H9 (cell line): ENCODE data around the gene NUBPL. TPM values are rescaled to one million over a fixed set of nuclear protein-coding genes. Genes with fewer than 3 reads are reported as not detected.

Experiments used
- DNase-seq: peaks from one replicate; pipeline ENCODE4 v3.0.0-alpha.2; 2017
- H2AFZ ChIP-seq: one replicate; pipeline ENCODE4 v1.6.1; 2013; ENCODE audit warnings: mild to moderate bottlenecking, low read length, control low read depth, moderate library complexity
- H2AK5ac ChIP-seq: 2 replicates; pipeline ENCODE4 v1.6.1; 2013; ENCODE audit warnings: low read length, control low read depth, mixed read lengths; ENCODE audit not compliant: insufficient read length
- H2BK120ac ChIP-seq: one replicate; pipeline ENCODE4 v1.6.1; 2013; ENCODE audit warnings: low read depth, mild to moderate bottlenecking, low read length, control low read depth, inconsistent platforms; ENCODE audit not compliant: poor library complexity, severe bottlenecking
- H2BK12ac ChIP-seq: 2 replicates; pipeline ENCODE4 v1.6.1; 2013; ENCODE audit warnings: low read length, control low read depth, mixed read lengths, low read depth; ENCODE audit not compliant: insufficient read length
- H2BK15ac ChIP-seq: 2 replicates; pipeline ENCODE4 v1.6.1; 2013; ENCODE audit warnings: low read depth, low read length, control low read depth
- H2BK20ac ChIP-seq: one replicate; pipeline ENCODE4 v1.6.1; 2013; ENCODE audit warnings: low read depth, mild to moderate bottlenecking, low read length, control low read depth, inconsistent platforms; ENCODE audit not compliant: poor library complexity, severe bottlenecking
- H2BK5ac ChIP-seq: 2 replicates; pipeline ENCODE4 v1.6.1; 2013; ENCODE audit warnings: low read length, control low read depth, mixed read lengths; ENCODE audit not compliant: insufficient read length
- H3K14ac ChIP-seq: 2 replicates; pipeline ENCODE4 v1.6.1; 2013; ENCODE audit warnings: low read length, control low read depth; ENCODE audit not compliant: insufficient read depth
- H3K18ac ChIP-seq: 2 replicates; pipeline ENCODE4 v1.6.1; 2013; ENCODE audit warnings: low read depth, mild to moderate bottlenecking, mixed read lengths, low read length, control low read depth; ENCODE audit not compliant: insufficient read length
- H3K23ac ChIP-seq: 2 replicates; pipeline ENCODE4 v1.6.1; 2013; ENCODE audit warnings: low read length, control low read depth, mixed read lengths, low read depth; ENCODE audit not compliant: insufficient read length
- H3K23me2 ChIP-seq: 2 replicates; pipeline ENCODE4 v1.6.1; 2013; ENCODE audit warnings: low read depth, mild to moderate bottlenecking, mixed read lengths, low read length, control low read depth; ENCODE audit not compliant: insufficient read length, poor library complexity, severe bottlenecking
- H3K27ac ChIP-seq: 2 replicates; pipeline ENCODE4 v1.5.1; 2013; ENCODE audit warnings: low read length, control low read depth, mixed read lengths, low read depth; ENCODE audit not compliant: insufficient read length
- H3K27me3 ChIP-seq: 2 replicates; pipeline ENCODE4 v1.6.1; 2013; ENCODE audit warnings: low read length, control low read depth, inconsistent platforms; ENCODE audit not compliant: insufficient read depth
- H3K4ac ChIP-seq: 2 replicates; pipeline ENCODE4 v1.6.1; 2013; ENCODE audit warnings: low read depth, mild to moderate bottlenecking, control low read depth, inconsistent platforms, low read length, moderate library complexity
- H3K4me1 ChIP-seq: 2 replicates; pipeline ENCODE4 v1.6.1; 2013; ENCODE audit warnings: low read length, control low read depth, inconsistent platforms; ENCODE audit not compliant: insufficient read depth
- H3K4me2 ChIP-seq: 2 replicates; pipeline ENCODE4 v1.6.1; 2013; ENCODE audit warnings: low read length, control low read depth, mixed read lengths; ENCODE audit not compliant: insufficient read length, insufficient read depth
- H3K56ac ChIP-seq: 2 replicates; pipeline ENCODE4 v1.6.1; 2013; ENCODE audit warnings: low read depth, mild to moderate bottlenecking, mixed read lengths, low read length, control low read depth; ENCODE audit not compliant: insufficient read length
- H3K79me1 ChIP-seq: 2 replicates; pipeline ENCODE4 v1.6.1; 2013; ENCODE audit warnings: low read depth, mild to moderate bottlenecking, moderate library complexity, low read length, control low read depth, inconsistent platforms; ENCODE audit not compliant: insufficient read depth, poor library complexity, severe bottlenecking
- H3K79me2 ChIP-seq: 2 replicates; pipeline ENCODE4 v1.6.1; 2013; ENCODE audit warnings: low read length, control low read depth, inconsistent platforms; ENCODE audit not compliant: insufficient read depth
- H3K9ac ChIP-seq: 2 replicates; pipeline ENCODE4 v1.6.1; 2013; ENCODE audit warnings: low read length, control low read depth, mixed read lengths; ENCODE audit not compliant: insufficient read length; ENCODE audit errors: extremely low read depth
- H3K9me3 ChIP-seq: one replicate; pipeline ENCODE4 v1.6.1; 2013; ENCODE audit warnings: low read depth, low read length, inconsistent platforms; ENCODE audit not compliant: control insufficient read depth
- H3T11ph ChIP-seq: one replicate; pipeline ENCODE4 v1.6.1; 2013; ENCODE audit warnings: mild to moderate bottlenecking, low read length, control low read depth, inconsistent platforms
- H4K20me1 ChIP-seq: one replicate; pipeline ENCODE4 v1.6.1; 2013; ENCODE audit not compliant: control insufficient read depth, insufficient read length, insufficient read depth
- H4K5ac ChIP-seq: 2 replicates; pipeline ENCODE4 v1.6.1; 2013; ENCODE audit warnings: low read depth, mild to moderate bottlenecking, mixed read lengths, low read length, control low read depth; ENCODE audit not compliant: insufficient read length
- H4K8ac ChIP-seq: replicated peaks from 2 replicates; pipeline ENCODE4 v1.6.1; 2013; ENCODE audit warnings: low read length, control low read depth, mixed read lengths, low read depth; ENCODE audit not compliant: insufficient read length
- H4K91ac ChIP-seq: 2 replicates; pipeline ENCODE4 v1.6.1; 2013; ENCODE audit warnings: low read depth, mild to moderate bottlenecking, moderate library complexity, mixed read lengths, low read length, control low read depth; ENCODE audit not compliant: insufficient read length
- H3K27ac Mint-ChIP-seq, 3 experiments: 2 replicates in 2 of 3; 3 replicates in 1 of 3; pipeline ENCODE4 v1.8.0; 2020 to 2021; ENCODE audit warnings: mixed read lengths in 3 of 3, mild to moderate bottlenecking in 1 of 3, moderate library complexity in 1 of 3
- H3K27me3 Mint-ChIP-seq: 2 replicates; pipeline ENCODE4 v1.8.0; 2021; ENCODE audit warnings: low read depth, mild to moderate bottlenecking, moderate library complexity, mixed read lengths
- H3K36me3 Mint-ChIP-seq, 3 experiments: 2 replicates in 2 of 3; 3 replicates in 1 of 3; pipeline ENCODE4 v1.8.0; 2020 to 2021; ENCODE audit warnings: low read depth in 3 of 3, mixed read lengths in 3 of 3; ENCODE audit not compliant: insufficient read depth in 1 of 3
- H3K4me1 Mint-ChIP-seq, 2 experiments: 2 replicates each; pipeline ENCODE4 v1.8.0; 2020; ENCODE audit warnings: mixed read lengths in 2 of 2
- H3K4me3 Mint-ChIP-seq, 2 experiments: 2 replicates in 1 of 2; 3 replicates in 1 of 2; pipeline ENCODE4 v1.8.0; 2020 to 2021; ENCODE audit warnings: mild to moderate bottlenecking in 2 of 2, mixed read lengths in 2 of 2, moderate library complexity in 1 of 2
- H3K9me3 Mint-ChIP-seq, 2 experiments: 2 replicates in 1 of 2; 3 replicates in 1 of 2; pipeline ENCODE4 v1.8.0; 2020; ENCODE audit warnings: mild to moderate bottlenecking in 2 of 2, mixed read lengths in 2 of 2, moderate library complexity in 1 of 2
- CTCF ChIP-seq: fragments of 200-600 bp; sonication (generic); conservative IDR thresholded peaks from 3 replicates; pipeline ENCODE4 v1.8.0; 2021; ENCODE audit warnings: antibody characterized with exemption, mild to moderate bottlenecking
- WGBS: extraction: QIAGEN DNeasy Blood & Tissue Kit; methylation state at CpG from one replicate; pipeline ENCODE4 v1.1.7; 2013; ENCODE audit warnings: missing lambda C conversion rate, low lambda C conversion rate, mixed read lengths; ENCODE audit not compliant: insufficient read length; ENCODE audit errors: extremely low coverage; 5-methylcytosine and 5-hydroxymethylcytosine counted together
- total RNA-seq: library from RNA; stranded (reverse); gene quantifications from 2 replicates; pipeline ENCODE4 v1.2.1, GENCODE V29; 2021

NUBPL gene
- total RNA-seq, 1 experiment from 2014 or later, result 14.8 TPM

DNA sequence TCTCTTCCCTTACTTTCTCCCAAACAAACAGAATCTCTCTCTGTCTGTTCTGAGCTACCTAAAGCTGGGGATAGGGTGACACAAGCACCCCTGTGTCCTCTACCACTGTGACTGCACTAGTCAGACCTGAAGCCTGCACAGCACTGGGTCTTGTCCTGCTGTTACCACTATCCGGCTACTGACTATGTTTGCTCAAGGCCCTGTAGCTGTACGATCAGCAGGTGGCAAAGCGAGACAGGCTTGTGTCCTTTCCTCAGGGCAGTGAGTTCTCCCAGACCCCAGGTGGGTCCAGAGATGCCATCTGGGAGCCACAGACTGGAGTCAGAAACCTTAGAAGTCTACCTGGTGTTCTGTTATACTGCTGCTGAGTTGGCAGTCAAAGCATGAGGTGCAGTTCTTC, 116.4 kb downstream of the NUBPL start:
- Histone ChIP-seq H4K91ac (no peak overlapping the region), H4K5ac (no peak overlapping the region), H3K4me2 (no peak overlapping the region), H3K27ac (no peak overlapping the region), H3K18ac (no peak overlapping the region), H4K20me1 (no peaks in the 10 kb centered on the region), H3K9me3 (no peaks in the 10 kb centered on the region), H3K23ac (no peak overlapping the region), H3K4me1 (no peaks in the 10 kb centered on the region), H4K8ac (no peak overlapping the region), H2AFZ (no peak overlapping the region), H2AK5ac (no peak overlapping the region), H2BK15ac (no peak overlapping the region), H2BK20ac (no peak overlapping the region), H2BK5ac (no peak overlapping the region), H3K56ac (no peak overlapping the region), H3K79me1 (no peaks in the 10 kb centered on the region), H3T11ph (no peak overlapping the region), H3K14ac (no peak overlapping the region), H3K79me2 (no peaks in the 10 kb centered on the region), H2BK12ac (no peak overlapping the region), H2BK120ac (no peak overlapping the region), H3K9ac (no peak overlapping the region), H3K4ac (no peak overlapping the region), H3K27me3 (no peaks in the 10 kb centered on the region), H3K23me2 (no peaks in the 10 kb centered on the region)
- Mint-ChIP-seq H3K4me1 (no peaks in the 10 kb centered on the region; a peak in 1 of 4 replicates), H3K9me3 (peaks cover 3 to 5% of the 10 kb centered on the region in 2 experiments; a peak in 4 of 5 replicates), H3K36me3 (peaks cover 0 to under 1% (median under 1%) of the 10 kb centered on the region in 3 experiments; a peak in 4 of 7 replicates), H3K4me3 (no peak overlapping the region), H3K27me3 (no peaks in the 10 kb centered on the region), H3K27ac (no peak overlapping the region)
- DNase-seq, result no peak
- TF ChIP-seq CTCF, result no peak
- WGBS, result no CpG with 5 or more reads among the region's 3 CpGs
